22Rv1 (cell line): ENCODE data around the gene C22orf39.

Experiments
- ZFX ChIP-seq: fragments of 450-650 bp; IDR thresholded peaks from 2 replicates; pipeline ENCODE4 v1.6.1; 2017; ENCODE audit warnings: antibody characterized with exemption, borderline replicate concordance
- TF ChIP-seq, protein P1 (sequence below): fragments of 450-650 bp; IDR thresholded peaks from 2 replicates; pipeline ENCODE4 v1.5.1; 2017; ENCODE audit warnings: mild to moderate bottlenecking

DNA sequence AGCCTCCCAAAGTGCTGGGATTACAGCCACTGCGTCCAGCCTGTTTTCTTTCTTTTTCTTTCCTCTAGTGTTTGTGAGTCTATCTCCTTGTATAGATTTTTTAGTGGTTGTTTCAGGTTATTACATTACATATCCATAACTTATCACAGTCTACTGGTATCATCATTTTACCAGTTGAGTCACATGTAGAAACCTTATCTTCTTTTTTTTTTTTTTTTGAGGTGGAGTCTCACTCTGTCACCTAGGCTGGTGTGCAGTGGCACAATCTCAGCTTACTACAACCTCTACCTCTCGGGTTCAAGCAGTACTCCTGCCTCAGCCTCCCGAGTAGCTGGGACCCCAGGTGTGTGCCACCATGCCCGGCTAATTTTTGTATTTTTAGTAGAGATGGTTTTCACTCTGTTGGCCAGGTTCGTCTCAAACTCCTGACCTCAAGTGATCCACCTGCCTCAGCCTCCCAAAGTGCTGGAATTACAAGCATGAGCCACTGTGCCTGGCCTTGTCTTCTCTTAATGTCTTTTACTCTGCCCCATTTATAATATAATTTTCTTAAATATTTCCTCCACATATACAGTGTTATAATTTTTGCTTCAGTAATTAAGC is 43.2 kb upstream of the C22orf39 start:
- TF ChIP-seq, protein P1, sequence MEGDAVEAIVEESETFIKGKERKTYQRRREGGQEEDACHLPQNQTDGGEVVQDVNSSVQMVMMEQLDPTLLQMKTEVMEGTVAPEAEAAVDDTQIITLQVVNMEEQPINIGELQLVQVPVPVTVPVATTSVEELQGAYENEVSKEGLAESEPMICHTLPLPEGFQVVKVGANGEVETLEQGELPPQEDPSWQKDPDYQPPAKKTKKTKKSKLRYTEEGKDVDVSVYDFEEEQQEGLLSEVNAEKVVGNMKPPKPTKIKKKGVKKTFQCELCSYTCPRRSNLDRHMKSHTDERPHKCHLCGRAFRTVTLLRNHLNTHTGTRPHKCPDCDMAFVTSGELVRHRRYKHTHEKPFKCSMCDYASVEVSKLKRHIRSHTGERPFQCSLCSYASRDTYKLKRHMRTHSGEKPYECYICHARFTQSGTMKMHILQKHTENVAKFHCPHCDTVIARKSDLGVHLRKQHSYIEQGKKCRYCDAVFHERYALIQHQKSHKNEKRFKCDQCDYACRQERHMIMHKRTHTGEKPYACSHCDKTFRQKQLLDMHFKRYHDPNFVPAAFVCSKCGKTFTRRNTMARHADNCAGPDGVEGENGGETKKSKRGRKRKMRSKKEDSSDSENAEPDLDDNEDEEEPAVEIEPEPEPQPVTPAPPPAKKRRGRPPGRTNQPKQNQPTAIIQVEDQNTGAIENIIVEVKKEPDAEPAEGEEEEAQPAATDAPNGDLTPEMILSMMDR: no peak
- no peak for TF ChIP-seq ZFX
